HG03520 (cell line): ENCODE data around the gene PLEKHH2.

Experiments
- ATAC-seq: cut with Tn5 transposase; IDR thresholded peaks from one replicate; pipeline ENCODE4 v1.9.1; 2021; ENCODE audit warnings: mild to moderate bottlenecking, moderate library complexity; ENCODE audit not compliant: unreplicated experiment

Gene PLEKHH2

DNA sequence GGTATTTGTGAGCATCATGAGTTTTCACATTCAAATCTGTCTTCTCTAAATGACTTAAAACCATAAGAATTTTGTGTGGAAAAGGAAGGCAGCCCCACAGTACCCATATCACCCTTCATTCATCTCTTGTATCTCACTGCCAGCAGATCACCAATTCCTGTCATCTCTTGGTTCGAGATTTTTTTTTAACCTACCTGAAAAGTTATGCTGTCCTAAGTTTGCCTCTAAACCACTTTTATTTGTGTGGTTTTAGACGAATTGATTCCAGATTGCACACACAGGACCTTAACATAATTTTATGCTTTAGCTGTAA, 169.6 kb downstream of the PLEKHH2 start:
- no peak for ATAC-seq

DNA sequence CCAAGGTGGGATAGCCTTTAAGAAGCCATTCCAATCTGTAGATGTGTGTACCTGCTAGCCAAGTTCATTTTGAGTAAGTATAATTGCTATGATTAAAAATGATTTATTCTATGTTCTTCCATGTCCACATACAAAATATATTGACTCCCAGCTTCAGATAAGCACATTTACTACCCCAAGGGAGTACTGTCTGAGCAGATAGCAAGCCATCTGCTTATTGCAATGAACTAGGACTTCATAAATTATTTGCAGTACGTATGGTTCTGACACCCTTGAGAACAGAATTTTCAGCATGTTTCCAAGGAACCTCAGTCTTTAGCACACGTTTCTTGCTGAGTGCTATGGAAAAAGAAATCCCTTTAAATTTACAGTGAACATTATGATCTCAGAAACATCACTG, 173.4 kb downstream of the PLEKHH2 start:
- no peak for ATAC-seq

DNA sequence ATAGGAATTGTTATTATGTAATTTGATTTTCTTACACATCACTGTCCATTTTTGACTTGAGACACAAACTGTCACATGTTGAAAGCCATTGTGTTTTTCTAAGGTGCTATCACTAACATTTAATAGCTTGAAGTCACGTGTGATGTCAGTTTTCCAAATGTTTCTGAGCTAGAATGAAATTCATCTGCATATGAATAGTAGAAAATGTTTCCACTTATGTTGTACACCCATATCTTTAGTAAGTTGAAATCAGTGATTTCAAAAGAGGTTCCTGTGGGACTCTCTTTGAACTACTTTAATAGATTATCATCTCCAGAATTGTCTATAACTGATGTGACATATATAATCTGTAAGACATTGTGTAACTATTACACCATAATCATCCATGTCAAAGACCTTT, 173.8 kb downstream of the PLEKHH2 start:
- no peak for ATAC-seq

DNA sequence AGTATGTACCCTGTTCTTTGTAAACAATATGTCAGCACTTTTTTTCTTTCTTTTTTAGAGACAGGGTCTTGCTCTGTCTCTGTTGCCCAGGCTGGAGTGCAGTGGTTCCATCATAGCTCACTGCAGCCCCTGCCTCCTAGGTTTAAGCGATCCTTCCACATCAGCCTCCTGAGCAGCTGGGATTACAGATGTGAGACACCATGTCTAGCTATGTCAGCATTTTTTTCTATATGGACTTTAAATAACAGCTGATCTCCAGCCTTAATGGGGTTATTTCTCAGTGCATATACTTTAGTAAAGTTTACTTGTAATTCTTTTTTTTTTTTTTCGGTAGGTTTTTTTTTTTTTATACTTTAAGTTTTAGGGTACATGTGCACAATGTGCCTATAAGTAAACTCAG, 174.9 kb downstream of the PLEKHH2 start:
- ATAC-seq = no peak

DNA sequence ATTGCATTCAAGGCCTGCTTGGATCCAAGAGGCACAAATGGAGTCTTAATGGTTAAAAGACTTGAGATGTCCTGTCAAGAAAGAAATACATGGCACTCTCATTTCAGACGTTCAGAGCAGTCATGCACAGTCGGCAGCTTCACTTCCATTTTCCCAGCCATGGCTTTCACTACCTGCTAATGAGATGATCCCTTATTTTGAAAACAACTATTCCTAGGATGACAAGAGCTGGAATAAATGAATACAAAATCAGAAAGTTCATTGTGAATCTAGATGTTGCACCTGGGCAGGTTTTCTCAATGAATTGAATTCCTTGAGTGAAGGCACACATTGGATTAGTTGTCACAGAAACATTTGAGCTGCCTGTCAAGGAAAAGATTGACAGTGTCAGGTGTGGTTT, 175.9 kb downstream of the PLEKHH2 start:
- ATAC-seq = no peak

DNA sequence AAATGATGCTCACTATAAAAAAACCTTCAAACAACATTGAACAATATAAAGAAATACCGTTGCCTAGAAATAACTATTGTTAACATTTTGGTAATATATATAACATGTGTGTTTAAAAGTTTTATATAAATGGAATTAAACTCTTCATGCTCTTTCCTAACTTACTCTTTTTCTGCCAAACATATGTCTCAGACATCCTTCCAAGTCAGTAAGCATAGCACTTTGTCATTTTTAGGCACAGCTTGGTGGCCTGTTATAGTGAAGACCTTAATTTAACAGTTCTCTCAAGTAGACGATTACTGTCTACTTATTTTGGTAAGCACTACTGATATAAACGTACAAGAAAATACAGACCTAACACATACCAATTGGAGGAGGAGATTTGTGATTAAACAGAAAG, 177.7 kb downstream of the PLEKHH2 start:
- no peak for ATAC-seq
